ENCODE measurements around the gene RNH1. TPM values are rescaled to one million over a fixed set of nuclear protein-coding genes. Genes with fewer than 3 reads are reported as not detected.

The RNH1 gene
- total RNA-seq, 1 donor from 2014 or later = 151 TPM

- no peaks in the 10 kb centered on the region for H3K27me3 Mint-ChIP-seq (ENCODE audit: unreplicated experiment)
- TF ChIP-seq CTCF (IDR thresholded peaks at IDR 0.05) = no peak
- H3K27ac Mint-ChIP-seq (ENCODE audit: unreplicated experiment) = no peak overlapping the region
- no peak overlapping the region for H3K4me3 Mint-ChIP-seq (ENCODE audit: unreplicated experiment)
- peaks cover 10% of the 10 kb centered on the region for H3K36me3 Mint-ChIP-seq (ENCODE audit: unreplicated experiment)
- DNase-seq (ENCODE audit: extremely low spot score, unreplicated experiment) = no peak
- no peaks in the 10 kb centered on the region for H3K9me3 Mint-ChIP-seq (ENCODE audit: unreplicated experiment)
- peaks cover 7% of the 10 kb centered on the region for H3K4me1 Mint-ChIP-seq (ENCODE audit: unreplicated experiment)
Measured at GRCh38 chr11:461626-462025, 45.4 kb downstream of the RNH1 start.

GRCh38 chr11:460331-461199 lies 46.5 kb downstream of the RNH1 start:
- H3K4me3 Mint-ChIP-seq (ENCODE audit: unreplicated experiment) = no peak overlapping the region
- no peaks in the 10 kb centered on the region for H3K9me3 Mint-ChIP-seq (ENCODE audit: unreplicated experiment)
- H3K36me3 Mint-ChIP-seq (ENCODE audit: unreplicated experiment) = peaks cover 10% of the 10 kb centered on the region
- peaks cover 13% of the 10 kb centered on the region for H3K4me1 Mint-ChIP-seq (ENCODE audit: unreplicated experiment)
- TF ChIP-seq CTCF (IDR thresholded peaks at IDR 0.05) = no peak
- no peak for DNase-seq (ENCODE audit: extremely low spot score, unreplicated experiment)
- no peak overlapping the region for H3K27ac Mint-ChIP-seq (ENCODE audit: unreplicated experiment)
- H3K27me3 Mint-ChIP-seq (ENCODE audit: unreplicated experiment) = no peaks in the 10 kb centered on the region

GRCh38 chr11:459511-460220 lies 47.4 kb downstream of the RNH1 start:
- no peak for DNase-seq (ENCODE audit: extremely low spot score, unreplicated experiment)
- H3K9me3 Mint-ChIP-seq (ENCODE audit: unreplicated experiment) = no peaks in the 10 kb centered on the region

GRCh38 chr11:457111-457760 lies 49.8 kb downstream of the RNH1 start:
- no peaks in the 10 kb centered on the region for H3K9me3 Mint-ChIP-seq (ENCODE audit: unreplicated experiment)
- no peak overlapping the region for H3K4me3 Mint-ChIP-seq (ENCODE audit: unreplicated experiment)
- no peak for TF ChIP-seq CTCF (IDR thresholded peaks at IDR 0.05)
- H3K27me3 Mint-ChIP-seq (ENCODE audit: unreplicated experiment) = no peaks in the 10 kb centered on the region
- no peak for DNase-seq (ENCODE audit: extremely low spot score, unreplicated experiment)
- H3K27ac Mint-ChIP-seq (ENCODE audit: unreplicated experiment) = no peak overlapping the region
- peaks cover 22% of the 10 kb centered on the region for H3K4me1 Mint-ChIP-seq (ENCODE audit: unreplicated experiment)
- H3K36me3 Mint-ChIP-seq (ENCODE audit: unreplicated experiment) = peaks cover 18% of the 10 kb centered on the region

More at GRCh38 chr11:459511-460220, 47.4 kb downstream of the RNH1 start:
- H3K27me3 Mint-ChIP-seq (ENCODE audit: unreplicated experiment) = no peaks in the 10 kb centered on the region
- H3K4me3 Mint-ChIP-seq (ENCODE audit: unreplicated experiment) = no peak overlapping the region
- no peak for TF ChIP-seq CTCF (IDR thresholded peaks at IDR 0.05)
- H3K36me3 Mint-ChIP-seq (ENCODE audit: unreplicated experiment) = peaks cover 10% of the 10 kb centered on the region
- H3K4me1 Mint-ChIP-seq (ENCODE audit: unreplicated experiment) = peaks cover 20% of the 10 kb centered on the region
- H3K27ac Mint-ChIP-seq (ENCODE audit: unreplicated experiment) = no peak overlapping the region

GRCh38 chr11:456533-456932 lies 50.5 kb downstream of the RNH1 start:
- Mint-ChIP-seq H3K36me3 (ENCODE audit: unreplicated experiment) (peaks cover 17% of the 10 kb centered on the region), H3K9me3 (ENCODE audit: unreplicated experiment) (no peaks in the 10 kb centered on the region), H3K27ac (ENCODE audit: unreplicated experiment) (no peak overlapping the region), H3K27me3 (ENCODE audit: unreplicated experiment) (no peaks in the 10 kb centered on the region), H3K4me1 (ENCODE audit: unreplicated experiment) (peaks cover 24% of the 10 kb centered on the region), H3K4me3 (ENCODE audit: unreplicated experiment) (no peak overlapping the region)
- no peak for TF ChIP-seq CTCF (IDR thresholded peaks at IDR 0.05)
- no peak for DNase-seq (ENCODE audit: extremely low spot score, unreplicated experiment)
